A549 (cell line): Measurements from ENCODE around the gene TMPRSS2. TPM values are rescaled to one million over a fixed set of nuclear protein-coding genes. Genes with fewer than 3 reads are reported as not detected.
A peak's percentile ranks its signal among the peaks of the same experiment; 100 is the strongest.

Experiments used
- ATAC-seq, 2 experiments: fragments of 200-7000 bp in 1 of 2; fragments of >200 bp in 1 of 2; cut with Nextera tagmentation in 1 of 2; cut with Tn5 transposase in 1 of 2; 3 replicates each; pipeline versions ENCODE4 v1.8.0 to v1.9.1; 2018 to 2020; ENCODE audit warnings: mild to moderate bottlenecking in 1 of 2, moderate library complexity in 1 of 2
- CTCF ChIA-PET: fragments of 300-600 bp; sonication (Branson Sonifier 250); formaldehyde crosslinking; extraction: SDS; loops from one replicate; lab custom pipeline; 2021; ENCODE audit warnings: antibody characterized with exemption, inconsistent platforms; lab: Yijun Ruan, JAX
- POLR2A ChIA-PET: fragments of 350-600 bp; formaldehyde crosslinking; extraction: SDS; loops from one replicate; lab custom pipeline; 2021; ENCODE audit warnings: antibody characterized with exemption, inconsistent platforms; lab: Yijun Ruan, JAX
- DNase-seq, 2 experiments: peaks; one replicate each; pipeline versions ENCODE4 v3.0.0 to v3.0.0-alpha.2; 2011 to 2016; ENCODE audit warnings: low read depth in 1 of 2, low spot score in 1 of 2
- FAIRE-seq: peaks from 2 replicates; lab custom pipeline; 2011; peaks lifted over from hg19 to GRCh38; lab: Jason Lieb, UNC
- H3K27ac ChIP-seq, 2 experiments: fragments of >200 bp; sonication (Bioruptor Twin); formaldehyde crosslinking; 3 replicates each; pipeline ENCODE4 v1.5.1; 2016 to 2017
- H3K4me1 ChIP-seq: fragments of >200 bp; sonication (Bioruptor Twin); formaldehyde crosslinking; 3 replicates; pipeline ENCODE4 v1.6.1; 2016
- H3K4me2 ChIP-seq: fragments of >200 bp; sonication (Bioruptor Twin); formaldehyde crosslinking; 3 replicates; pipeline ENCODE4 v1.6.1; 2016
- H3K4me3 ChIP-seq: fragments of >200 bp; sonication (Bioruptor Twin); formaldehyde crosslinking; 3 replicates; pipeline ENCODE4 v1.5.1; 2016
- H3K9me3 ChIP-seq: fragments of >200 bp; sonication (Bioruptor Twin); formaldehyde crosslinking; 3 replicates; pipeline ENCODE4 v1.6.1; 2016
- BCL3 ChIP-seq: fragments of >200 bp; sonication (Bioruptor Twin); formaldehyde crosslinking; IDR thresholded peaks from 3 replicates; pipeline ENCODE4 v1.6.1; 2016
- BHLHE40 ChIP-seq: IDR thresholded peaks from 2 replicates; pipeline ENCODE4 v1.6.1; 2012; ENCODE audit warnings: low read depth, low read length, inconsistent platforms
- CBX8 ChIP-seq: fragments of 200-600 bp; sonication (generic); IDR thresholded peaks from 2 replicates; pipeline ENCODE4 v1.6.1; 2016
- CEBPB ChIP-seq, 2 experiments: fragments of >200 bp in 1 of 2; sonication (Bioruptor Twin) in 1 of 2; formaldehyde crosslinking in 1 of 2; IDR thresholded peaks; 2 replicates each; pipeline ENCODE4 v1.6.1; 2012 to 2016
- CTCF ChIP-seq: fragments of >200 bp; sonication (Bioruptor Twin); formaldehyde crosslinking; IDR thresholded peaks from 3 replicates; pipeline ENCODE4 v1.5.1; 2016
- FOSL2 ChIP-seq, 2 experiments: fragments of 450-650 bp in 1 of 2; fragments of >200 bp in 1 of 2; sonication (Bioruptor Twin) in 1 of 2; formaldehyde crosslinking; IDR thresholded peaks; 2 replicates each; pipeline versions ENCODE4 v1.5.0 to v1.6.1; 2016 to 2020; ENCODE audit warnings: mild to moderate bottlenecking in 1 of 2, moderate library complexity in 1 of 2
- HES2 ChIP-seq: fragments of >200 bp; sonication (Bioruptor Twin); formaldehyde crosslinking; IDR thresholded peaks from 2 replicates; pipeline ENCODE4 v1.6.1; 2016
- HOXA7 ChIP-seq: fragments of 250-450 bp; sonication (Bioruptor Pico); IDR thresholded peaks from 2 replicates; pipeline ENCODE4 v1.5.0; 2020; ENCODE audit warnings: mild to moderate bottlenecking, moderate library complexity
- JUN ChIP-seq, 2 experiments: fragments of >200 bp; sonication (Bioruptor Twin); formaldehyde crosslinking; IDR thresholded peaks; 2 replicates in 1 of 2; 3 replicates in 1 of 2; pipeline ENCODE4 v1.6.1; 2016 to 2017
- JUNB ChIP-seq: fragments of >200 bp; sonication (Bioruptor Twin); formaldehyde crosslinking; IDR thresholded peaks from 2 replicates; pipeline ENCODE4 v1.6.1; 2016
- MAX ChIP-seq: IDR thresholded peaks from 2 replicates; pipeline ENCODE4 v1.6.1; 2012
- NFE2L2 ChIP-seq: fragments of 150-350 bp; conservative IDR thresholded peaks from 2 replicates; pipeline ENCODE4 v1.6.1; 2014; ENCODE audit warnings: low read length
- PBX3 ChIP-seq: IDR thresholded peaks from 2 replicates; pipeline ENCODE4 v1.6.1; 2012
- REST ChIP-seq: fragments of 200-600 bp; sonication (generic); IDR thresholded peaks from 2 replicates; pipeline ENCODE4 v1.6.1; 2016; ENCODE audit warnings: antibody characterized with exemption, mild to moderate bottlenecking, moderate library complexity
- RNF2 ChIP-seq: fragments of 200-600 bp; sonication (generic); IDR thresholded peaks from 2 replicates; pipeline ENCODE4 v1.6.1; 2016; ENCODE audit warnings: low read depth, mild to moderate bottlenecking, antibody characterized with exemption, moderate library complexity, borderline replicate concordance
- SMC3 ChIP-seq: fragments of >200 bp; sonication (Bioruptor Twin); formaldehyde crosslinking; IDR thresholded peaks from 3 replicates; pipeline ENCODE4 v1.6.1; 2018; ENCODE audit warnings: inconsistent platforms
- SREBF2 ChIP-seq: fragments of 450-650 bp; IDR thresholded peaks from 2 replicates; pipeline ENCODE4 v1.6.1; 2014; ENCODE audit warnings: mild to moderate bottlenecking, moderate library complexity
- TP53 ChIP-seq: fragments of 250-450 bp; sonication (Bioruptor Pico); IDR thresholded peaks from 2 replicates; pipeline ENCODE4 v1.5.0; 2021; ENCODE audit warnings: mild to moderate bottlenecking, moderate library complexity
- USF2 ChIP-seq: fragments of 450-650 bp; IDR thresholded peaks from 2 replicates; pipeline ENCODE4 v1.6.1; 2014; ENCODE audit warnings: antibody characterized with exemption
- ZSCAN20 ChIP-seq: fragments of 250-450 bp; sonication (Bioruptor Pico); IDR thresholded peaks from 2 replicates; pipeline ENCODE4 v1.8.0; 2022; ENCODE audit warnings: mild to moderate bottlenecking, moderate library complexity
- WGBS: methylation state at CpG from one replicate; pipeline ENCODE4 v1.1.6; 2017; ENCODE audit errors: missing lambda C conversion rate; 5-methylcytosine and 5-hydroxymethylcytosine counted together
- polyA plus RNA-seq, 4 experiments: library from polyadenylated mRNA; depleted of rRNA in 3 of 4; stranded (reverse); fragments of >200 nt; fragmentation: RNase III in 1 of 4; extraction: RNeasy Plus Mini Kit Qiagen cat#74134 plus additional on column Dnase treatment in 1 of 4; gene quantifications; 2 replicates in 3 of 4; 3 replicates in 1 of 4; pipeline ENCODE4 v1.2.3, GENCODE V29; 2011 to 2017

TMPRSS2 gene
- polyA plus RNA-seq, 2 of the 4 experiments (the other 2 are of a cell fraction), result not detected

GRCh38 chr21:41509733-41510132 is 1.8 kb upstream of the TMPRSS2 start:
- Histone ChIP-seq H3K27ac (no peak overlapping the region), H3K4me3 (no peak overlapping the region), H3K4me2 (no peak overlapping the region), H3K9me3 (no peaks in the 10 kb centered on the region), H3K4me1 (no peaks in the 10 kb centered on the region)
- no peak for FAIRE-seq
- DNase-seq, result no peak
- ChIA-PET POLR2A (no interaction called here), CTCF (no interaction called here)
- no peak for TF ChIP-seq ZSCAN20
- no peak for ATAC-seq
- 69% methylated on average over 3 of the region's 3 CpGs for WGBS

- Histone ChIP-seq H3K27ac (no peak overlapping the region), H3K4me3 (no peak overlapping the region), H3K9me3 (no peaks in the 10 kb centered on the region), H3K4me2 (no peak overlapping the region), H3K4me1 (no peaks in the 10 kb centered on the region)
- POLR2A ChIA-PET, result no interaction called here
- DNase-seq (no peak), FAIRE-seq (no peak), ATAC-seq (no peak)
- WGBS, result 53% methylated on average over 7 of the region's 7 CpGs
- no peak for TF ChIP-seq USF2
- TF ChIP-seq RNF2, result no peak
- TF ChIP-seq CBX8, result no peak
- TF ChIP-seq BCL3, result no peak
- no peak for TF ChIP-seq BHLHE40
- no peak for TF ChIP-seq MAX
- TF ChIP-seq FOSL2 (IDR thresholded peaks at IDR 0.05), result no peak
- no peak for TF ChIP-seq FOSL2 (CRISPR knock-in tag; IDR thresholded peaks at IDR 0.05)
- no peak for TF ChIP-seq JUNB
- TF ChIP-seq JUN (IDR thresholded peaks at IDR 0.05), result no peak
- no peak for TF ChIP-seq HES2
- CTCF ChIA-PET, result no interaction called here
Observed at GRCh38 chr21:41509145-41509496, 1.2 kb upstream of the TMPRSS2 start.

GRCh38 chr21:41508415-41509144 is 622 bp upstream of the TMPRSS2 start:
- no peak overlapping the region for H3K27ac ChIP-seq
- FAIRE-seq, result no peak

More at GRCh38 chr21:41508415-41509144, 622 bp upstream of the TMPRSS2 start:
- POLR2A ChIA-PET, result no interaction called here
- H3K4me2 ChIP-seq, result peak overlapping the region; percentile 78
- 73% methylated on average over 4 of the region's 28 CpGs for WGBS
- ATAC-seq, result peak; percentile 53 to 59; a peak in 4 of 6 replicates
- TF ChIP-seq HOXA7 (CRISPR knock-in tag), result no peak
- no peak for TF ChIP-seq CEBPB (IDR thresholded peaks at IDR 0.05)
- no peak for TF ChIP-seq SREBF2
- no peak for TF ChIP-seq PBX3
- TF ChIP-seq JUN (IDR thresholded peaks at IDR 0.05), result no peak
- no peak for TF ChIP-seq SMC3
- TF ChIP-seq NFE2L2, result no peak
- no peak for TF ChIP-seq CTCF
- TF ChIP-seq REST, result no peak
- TF ChIP-seq TP53 (CRISPR knock-in tag), result no peak
- TF ChIP-seq JUNB, result no peak
- TF ChIP-seq MAX, result no peak
- H3K4me1 ChIP-seq, result no peaks in the 10 kb centered on the region
- DNase-seq, result no peak
- H3K4me3 ChIP-seq, result peak overlapping the region; percentile 41; the same call in 2 of the 3 replicates
- CTCF ChIA-PET, result no interaction called here
- H3K9me3 ChIP-seq, result no peaks in the 10 kb centered on the region
